NCI-H510A (cell line): Measurements from ENCODE around the gene HNRNPD.
"Not testable (repeated sequence)": the region's sequence is repeated elsewhere in the genome, so short reads cannot be mapped to it uniquely, and the experiment has no call there.

Source experiments
- DNase-seq: peaks from one replicate; lab custom pipeline; 2025; lab: John Stamatoyannopoulos, UW

Gene HNRNPD

GRCh38 chr4:82372517-82373485 lies 990 bp downstream of the HNRNPD start:
- DNase-seq, result peak; percentile 66

- DNase-seq, result no peak
Measured at GRCh38 chr4:82371497-82371896, 2.3 kb downstream of the HNRNPD start.

- DNase-seq, result no peak
Measured at GRCh38 chr4:82367438-82368097, 6.2 kb downstream of the HNRNPD start.

- not testable (repeated sequence) for DNase-seq
Measured at GRCh38 chr4:82366431-82366830, 7.4 kb downstream of the HNRNPD start.

GRCh38 chr4:82363896-82364487 lies 9.8 kb downstream of the HNRNPD start:
- DNase-seq, result no peak

GRCh38 chr4:82362565-82362964 lies 11.2 kb downstream of the HNRNPD start:
- no peak for DNase-seq

- DNase-seq, result no peak
Measured at GRCh38 chr4:82360298-82361177, 13.3 kb downstream of the HNRNPD start.

- no peak for DNase-seq
Measured at GRCh38 chr4:82358847-82359246, 14.9 kb downstream of the HNRNPD start.

- DNase-seq, result no peak
Measured at GRCh38 chr4:82357640-82358039, 16.2 kb downstream of the HNRNPD start.

GRCh38 chr4:82354788-82355187 lies 19.0 kb downstream of the HNRNPD start:
- no peak for DNase-seq

- DNase-seq, result no peak
Measured at GRCh38 chr4:82352825-82353366, 20.9 kb downstream of the HNRNPD start.

GRCh38 chr4:82352118-82352824 lies 21.5 kb downstream of the HNRNPD start:
- no peak for DNase-seq

GRCh38 chr4:82346126-82346525 lies 27.7 kb downstream of the HNRNPD start:
- no peak for DNase-seq

GRCh38 chr4:82335043-82335442 lies 38.7 kb downstream of the HNRNPD start:
- DNase-seq, result no peak

GRCh38 chr4:82333641-82334040 lies 40.1 kb downstream of the HNRNPD start:
- not testable (repeated sequence) for DNase-seq

- DNase-seq, result no peak
Measured at GRCh38 chr4:82331814-82332213, 42.0 kb downstream of the HNRNPD start.

- no peak for DNase-seq
Measured at GRCh38 chr4:82320351-82320750, 53.4 kb downstream of the HNRNPD start.

GRCh38 chr4:82303063-82303462 lies 70.7 kb downstream of the HNRNPD start:
- not testable (repeated sequence) for DNase-seq
